Stimulated activated CD4-positive, alpha-beta T cell treated with anti-CD3 and anti-CD28 coated beads, Interleukin-12 subunit alpha, Interleukin-12 subunit beta, amount 100 ng/mL, for 24 hours (primary cell): ENCODE results near the gene GBX1.

Experiments used
- DNase-seq, 2 experiments: peaks; one replicate each; pipeline ENCODE4 v3.0.0-alpha.2; 2020; ENCODE audit warnings: low read depth in 2 of 2

GBX1 gene

DNA sequence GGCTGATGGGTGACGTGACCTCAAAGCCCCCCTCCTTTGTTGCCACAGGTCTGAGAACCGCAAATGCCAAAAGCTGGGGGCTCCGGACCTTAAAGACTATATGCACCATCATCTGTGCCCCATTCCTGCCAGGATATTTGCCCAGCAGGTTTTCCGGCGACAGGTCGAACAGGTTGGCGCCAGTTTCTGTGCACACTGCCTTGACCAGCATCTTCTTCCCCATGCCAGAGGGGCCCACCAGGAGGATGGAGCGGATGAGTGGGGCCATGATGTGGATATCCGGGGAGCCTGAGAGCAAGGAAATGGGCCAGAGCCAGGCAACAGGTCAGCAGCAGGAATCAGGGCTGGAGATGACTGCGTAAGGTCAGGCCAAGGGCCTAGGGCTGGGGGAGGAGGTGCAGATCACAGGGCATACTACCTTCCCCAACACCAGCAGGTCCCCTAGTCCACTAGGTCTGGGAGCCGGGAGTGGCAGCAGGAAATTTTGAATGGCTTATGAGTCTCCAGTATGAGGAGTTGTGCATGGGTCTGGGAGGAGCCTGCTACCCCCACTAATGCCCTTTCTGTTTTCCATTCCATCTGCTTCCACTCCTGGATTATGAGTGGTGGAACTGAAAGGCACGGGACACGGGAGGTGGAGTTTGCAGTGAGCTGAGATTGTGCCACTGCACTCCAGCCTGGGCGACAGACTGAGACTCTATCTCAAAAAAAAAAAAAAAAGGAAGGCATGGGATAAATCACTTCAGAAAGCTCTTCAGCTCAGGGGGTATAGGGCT, 25.9 kb upstream of the GBX1 start:
- DNase-seq = no peak

DNA sequence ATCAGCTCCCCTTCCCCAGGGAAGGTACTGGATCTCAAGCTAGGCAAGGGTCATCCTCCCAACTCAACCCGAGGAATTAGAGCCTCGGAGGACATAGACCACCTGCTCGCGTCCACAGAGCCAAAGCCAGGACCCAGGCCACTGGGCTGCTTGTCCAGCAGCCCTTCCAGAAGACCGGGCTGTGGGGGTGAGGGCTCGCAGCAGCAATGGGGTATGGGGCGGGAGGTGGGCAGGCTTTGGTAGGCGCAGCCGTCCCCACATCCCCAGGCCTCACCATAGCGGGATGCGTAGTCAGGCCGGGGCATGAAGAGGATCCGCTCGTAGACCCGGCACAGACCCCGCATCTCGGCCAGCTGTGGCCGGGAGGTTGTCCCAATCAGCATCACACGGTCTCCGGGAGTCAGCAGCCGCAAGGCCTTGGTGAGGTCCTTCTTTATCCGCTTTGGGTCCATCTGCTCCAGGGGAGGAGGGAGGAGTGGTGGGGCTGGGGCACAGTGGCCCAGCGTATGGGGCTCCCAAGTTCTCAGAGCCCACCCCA, 24.6 kb upstream of the GBX1 start:
- no peak for DNase-seq

DNA sequence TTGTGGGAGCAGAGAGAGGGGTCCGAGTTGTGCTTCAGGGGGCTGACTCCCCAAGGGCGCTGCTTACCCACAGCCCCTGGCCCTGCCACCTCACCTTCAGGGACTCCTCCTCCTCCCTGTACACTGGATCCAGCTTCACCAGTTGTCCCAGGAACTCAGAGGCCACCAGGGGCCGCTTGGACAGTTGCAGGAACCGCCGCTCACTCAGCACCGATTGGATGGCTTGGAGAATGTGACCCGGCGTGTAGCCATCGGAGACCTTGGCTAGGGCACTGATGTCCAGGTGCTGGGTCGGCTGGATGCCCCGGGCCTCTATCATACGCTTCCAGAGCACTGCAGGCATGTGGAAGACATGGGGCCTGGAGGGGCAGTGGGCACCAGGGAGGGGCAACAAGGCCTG, 24.1 kb upstream of the GBX1 start:
- DNase-seq = no peak

DNA sequence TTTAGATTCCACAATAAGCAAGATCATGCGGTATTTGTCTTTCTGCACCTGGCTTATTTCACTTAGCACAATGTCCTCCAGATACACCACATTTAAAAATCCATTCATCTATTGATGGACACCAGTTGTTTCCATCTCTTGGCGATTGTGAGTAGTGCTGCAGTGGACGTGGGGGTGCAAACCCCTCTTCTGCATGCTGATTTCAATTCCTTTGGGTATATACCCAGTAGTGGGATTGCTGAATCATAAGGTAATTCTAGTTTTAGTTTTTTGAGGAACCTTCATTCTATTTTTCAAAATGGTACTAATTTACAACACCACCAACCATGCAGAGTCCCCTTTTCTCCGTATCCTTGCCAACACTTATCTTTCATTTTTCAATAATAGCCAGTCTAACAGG, 21.5 kb upstream of the GBX1 start:
- no peak for DNase-seq

DNA sequence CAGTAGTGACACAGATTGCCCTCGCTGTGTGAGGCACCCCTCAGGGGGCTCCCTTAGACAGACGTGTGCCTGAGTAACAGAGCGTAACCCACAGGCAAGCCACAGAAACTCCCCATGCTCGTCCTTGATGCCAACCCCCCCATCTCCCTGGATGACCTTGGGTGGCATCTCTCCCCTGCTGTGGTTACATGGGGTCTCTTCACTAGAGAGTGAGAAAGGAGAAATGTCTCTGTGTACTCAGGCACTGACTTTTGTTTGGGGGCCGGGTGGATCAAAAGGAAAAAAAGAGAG, 20.7 kb upstream of the GBX1 start:
- no peak for DNase-seq

DNA sequence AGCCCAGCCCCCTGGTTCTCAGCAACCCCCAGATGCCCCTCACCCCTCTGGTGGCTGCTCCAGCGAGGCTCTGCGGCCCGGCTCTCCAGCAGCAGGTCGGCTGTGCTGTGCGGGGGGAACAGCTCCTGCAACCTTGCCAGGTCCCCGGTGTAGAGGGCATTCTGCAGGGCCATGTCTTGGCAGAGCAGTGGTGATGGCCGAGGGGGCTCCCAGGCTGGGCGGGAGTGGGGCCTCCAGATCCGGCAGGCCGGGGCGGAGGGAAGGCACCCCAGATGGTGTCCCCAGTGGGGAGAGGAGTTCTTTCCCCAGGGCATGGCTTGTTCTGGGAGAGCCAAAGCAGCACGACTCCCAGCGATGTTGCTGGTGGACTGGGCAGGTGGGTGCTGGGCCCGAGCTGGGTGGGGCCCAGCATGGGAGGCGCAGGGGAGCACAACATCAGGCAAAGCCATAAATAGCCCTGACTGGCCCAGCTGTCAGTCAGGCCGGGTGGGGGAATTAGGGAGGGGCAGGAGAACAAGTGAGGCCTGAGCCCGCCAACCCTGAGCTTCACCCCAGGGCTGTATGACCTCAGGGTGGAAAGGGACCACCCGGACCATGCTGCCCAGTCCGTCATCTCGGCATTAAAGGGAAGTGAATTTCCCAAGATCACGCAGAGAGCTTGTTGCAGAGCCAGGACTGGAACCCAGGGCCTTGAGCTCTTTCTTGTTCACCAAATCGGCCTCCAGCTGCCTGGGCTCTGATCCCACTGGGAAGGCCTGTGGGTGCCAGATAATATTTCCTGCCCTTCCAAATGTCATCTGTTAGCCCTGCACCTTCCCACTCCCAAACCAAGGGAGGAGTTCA, 20.1 kb upstream of the GBX1 start:
- DNase-seq = no peak

DNA sequence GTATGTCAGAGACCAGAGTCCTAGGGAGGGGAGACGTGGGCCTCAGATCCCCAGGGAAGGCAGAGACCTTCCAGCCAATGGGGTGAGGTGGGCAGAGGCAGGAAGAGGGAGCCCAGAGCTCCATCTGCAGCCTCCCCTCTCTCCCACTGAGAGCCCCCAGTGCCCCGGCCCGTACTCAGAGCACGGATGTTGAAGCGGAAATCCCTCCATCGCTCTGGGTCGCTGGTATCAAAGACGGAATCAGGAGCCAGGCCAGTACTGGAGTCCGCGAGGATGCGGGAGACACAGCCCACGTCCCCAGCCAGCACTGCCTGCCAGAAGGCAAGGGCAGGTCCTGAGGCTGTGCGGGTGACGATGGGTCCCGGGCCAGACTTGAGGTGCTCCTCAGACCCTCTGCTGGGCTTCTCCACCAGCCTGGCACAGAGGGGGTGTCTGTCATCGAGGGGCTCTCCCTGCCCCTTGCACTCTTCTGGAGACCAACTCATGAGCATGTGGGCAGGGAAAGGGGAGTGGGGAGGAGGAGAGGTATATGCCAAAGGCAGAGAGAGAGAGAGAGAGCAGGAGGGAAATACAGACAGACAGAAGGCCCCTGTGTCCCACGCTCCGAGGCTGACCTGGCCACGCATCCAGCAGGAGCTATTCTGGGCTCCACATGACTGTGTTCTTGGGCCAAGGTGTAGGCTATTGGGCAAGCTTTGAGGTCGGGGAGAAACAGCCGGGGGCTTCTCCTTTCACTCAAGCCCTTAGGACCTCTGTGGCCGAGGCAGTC, 19.3 kb upstream of the GBX1 start, which contains the start of gene ASB10:
ASB10 (minus strand) TSS at position 611 of the 769 bp plus-strand sequence; CDS start at position 491, 120 bp downstream.
- DNase-seq = no peak

DNA sequence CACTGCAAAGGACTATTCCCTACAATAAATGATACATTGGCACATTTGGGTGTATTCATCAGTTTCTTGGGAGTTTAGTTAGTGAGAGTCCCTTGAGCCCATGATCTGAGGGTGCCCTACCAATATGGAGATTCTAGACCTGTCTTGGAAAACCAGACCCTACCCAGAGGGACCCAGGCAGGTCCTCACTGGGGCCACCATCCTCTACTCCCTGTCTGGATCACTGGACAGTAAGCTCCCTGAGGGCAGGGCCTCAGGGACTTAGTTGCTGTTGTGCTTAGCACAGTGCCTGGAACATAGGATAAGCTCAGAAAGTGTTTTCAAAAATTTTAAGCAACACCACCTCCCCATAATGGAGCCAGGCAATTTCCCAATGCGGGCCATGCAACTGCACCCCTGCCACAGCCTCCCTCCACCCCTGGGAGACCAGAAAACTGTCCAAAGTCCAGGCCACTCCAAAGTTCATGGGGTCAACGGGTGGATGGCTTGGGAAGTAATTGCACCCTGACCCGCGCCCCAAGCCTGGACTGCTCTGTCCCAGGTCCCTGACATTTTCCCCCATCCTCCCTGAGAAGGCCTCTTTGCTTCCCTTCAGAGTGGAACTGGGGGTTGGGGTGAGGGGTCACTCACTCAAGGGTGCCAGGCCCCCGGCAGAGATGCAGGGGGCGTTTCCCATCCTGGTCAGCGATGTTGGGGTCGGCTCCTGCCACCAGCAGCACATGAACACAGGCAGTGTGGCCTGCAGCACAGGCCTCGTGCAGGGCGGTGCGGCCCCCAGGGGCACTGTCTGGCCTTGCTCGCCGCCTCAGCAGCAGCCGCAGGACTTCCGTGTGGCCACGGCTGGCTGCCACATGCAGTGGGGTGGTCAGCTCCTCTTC, 18.5 kb upstream of the GBX1 start:
- no peak for DNase-seq

DNA sequence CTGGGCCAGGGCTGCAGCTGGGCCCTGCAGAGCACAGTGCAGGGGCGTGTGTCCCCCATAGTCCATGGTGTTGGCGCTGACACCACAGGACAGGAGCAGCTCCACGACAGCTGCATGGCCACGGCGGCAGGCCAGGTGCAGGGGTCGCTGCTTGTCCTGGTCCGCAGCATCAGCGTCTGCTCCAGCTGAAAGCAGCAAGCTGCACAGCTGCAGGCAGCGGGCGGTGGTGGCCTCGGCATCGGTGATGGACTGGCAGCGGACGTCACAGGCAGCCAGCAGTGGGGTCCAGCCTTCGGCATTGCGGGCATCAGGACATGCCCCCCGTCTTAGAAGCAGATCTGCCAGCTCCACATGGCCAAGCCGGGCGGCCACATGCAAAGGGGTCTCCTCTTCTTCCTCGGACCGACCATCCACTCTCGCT, 13.5 kb upstream of the GBX1 start:
- DNase-seq = no peak

DNA sequence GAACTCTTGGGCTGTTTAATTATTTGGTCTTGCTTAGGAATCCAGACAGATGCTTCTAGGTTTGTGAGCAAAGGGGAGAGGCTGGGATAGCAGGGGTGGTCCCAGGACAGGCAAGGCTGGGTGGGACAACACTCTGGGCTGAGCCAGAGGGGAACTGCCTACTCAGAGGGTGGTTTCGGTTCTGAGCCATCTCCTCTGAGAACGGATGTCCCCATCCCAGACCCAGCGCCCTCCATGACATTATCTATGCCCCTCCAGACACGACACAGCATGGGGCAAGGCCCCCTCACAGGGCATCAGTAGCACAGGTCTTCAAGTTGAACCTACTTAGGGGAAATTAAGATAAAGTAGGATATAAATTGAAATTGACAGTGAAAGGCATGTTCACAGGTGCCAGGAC, 12.5 kb upstream of the GBX1 start:
- DNase-seq = no peak

DNA sequence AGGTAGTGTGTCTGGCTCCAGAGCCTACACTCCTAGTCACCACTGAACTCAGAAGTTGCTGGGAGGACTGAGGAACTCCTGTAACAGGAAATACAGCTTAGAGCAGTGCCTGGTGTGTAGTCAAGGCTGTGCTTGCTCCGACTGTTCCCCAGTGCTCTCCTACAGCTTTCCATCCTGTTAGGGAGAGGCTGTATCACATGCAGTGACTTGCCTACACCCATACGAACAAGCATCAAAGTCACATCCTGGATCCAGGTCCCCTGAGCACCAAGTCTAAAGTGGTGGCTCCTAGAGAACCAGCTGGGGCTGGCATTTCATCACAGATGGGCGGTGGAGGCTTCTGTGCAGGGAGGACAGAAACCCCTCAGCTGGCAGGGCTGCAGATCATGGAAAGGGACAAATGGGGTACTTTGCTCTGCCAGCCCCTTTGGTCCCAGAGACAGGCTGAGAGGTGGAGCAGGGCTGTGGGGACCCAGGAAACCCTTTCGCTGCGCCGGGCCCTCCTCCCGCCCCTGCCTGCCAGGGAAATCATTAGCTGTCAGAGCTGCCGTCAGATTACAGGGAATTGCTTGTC, 11.9 kb upstream of the GBX1 start:
- DNase-seq = no peak

DNA sequence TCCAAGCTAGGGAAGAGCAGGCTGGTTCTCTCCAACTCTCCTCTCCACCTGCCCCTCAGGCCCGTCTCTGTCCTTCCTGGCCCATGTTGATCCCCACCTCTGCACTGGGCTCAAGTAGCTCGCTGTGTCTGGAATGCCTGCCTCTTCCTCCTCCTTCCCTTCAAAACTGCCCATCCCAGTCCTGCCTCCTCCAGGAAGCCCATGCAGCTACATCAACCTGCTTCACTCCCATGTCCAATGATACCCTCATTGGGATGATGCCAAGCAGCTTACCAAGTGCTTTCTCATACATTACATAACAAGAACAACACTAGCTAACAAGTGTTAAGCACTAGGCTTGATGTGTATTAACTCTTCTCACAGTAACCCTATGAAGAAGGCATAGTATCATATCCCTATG, 11.3 kb upstream of the GBX1 start:
- no peak for DNase-seq

DNA sequence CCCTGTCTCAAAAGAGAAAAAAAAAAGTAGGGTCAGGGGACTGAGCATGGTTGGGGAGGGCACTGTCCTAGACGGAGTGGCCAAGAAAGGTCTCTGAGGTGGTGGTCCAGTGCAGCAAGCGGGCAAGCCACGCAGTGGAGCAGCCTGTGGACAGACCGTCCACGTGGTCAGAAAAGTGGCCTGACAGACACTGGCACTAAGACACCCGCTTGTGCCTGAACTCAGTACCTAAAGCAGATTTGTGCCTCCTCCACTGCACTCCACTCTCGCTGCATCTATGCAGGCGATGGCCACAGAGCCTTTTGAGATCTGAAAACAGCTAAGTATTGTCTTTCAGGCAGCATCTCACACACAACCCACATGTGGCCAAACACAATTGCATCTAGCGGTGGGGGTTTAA, 10.7 kb upstream of the GBX1 start:
- DNase-seq = no peak

DNA sequence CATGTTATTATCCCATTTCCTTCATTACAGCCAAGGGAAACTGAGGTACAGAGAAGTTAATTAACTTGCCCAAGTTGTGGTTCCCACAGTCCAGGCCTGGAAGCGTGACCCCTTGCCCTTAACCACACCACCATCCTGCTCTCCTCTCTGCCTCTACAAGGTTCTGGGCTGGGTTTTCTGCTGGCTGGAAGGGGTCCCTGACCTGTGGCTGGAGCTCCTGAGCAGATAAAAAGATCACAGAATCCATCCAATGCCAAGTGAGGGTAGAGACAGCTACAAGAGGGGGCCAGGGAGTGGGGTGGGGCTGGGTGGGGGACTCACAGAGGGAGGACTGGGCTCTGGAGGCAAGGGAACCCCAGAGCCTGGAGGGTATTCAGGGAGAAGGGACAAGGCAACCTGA, 9.8 kb upstream of the GBX1 start:
- DNase-seq = no peak

DNA sequence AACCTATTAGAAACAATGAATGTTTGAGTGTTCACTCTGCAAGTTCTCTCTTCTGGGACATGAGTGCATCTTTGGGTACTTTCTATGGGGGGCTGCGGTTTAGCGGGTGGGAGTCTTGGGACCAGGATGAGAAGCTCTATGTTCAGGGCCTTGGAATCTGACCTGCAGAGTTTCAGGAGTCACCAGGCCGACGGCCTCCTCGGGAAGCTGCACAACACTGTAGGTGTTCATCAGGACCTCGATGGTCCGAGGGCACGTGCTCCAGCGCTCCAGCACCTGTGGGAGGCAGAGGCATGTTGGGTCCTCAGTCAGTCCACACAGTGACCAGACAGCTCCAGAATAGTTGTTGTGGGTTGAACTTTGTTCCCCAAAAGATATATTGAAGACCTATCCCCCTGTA, 8.9 kb upstream of the GBX1 start:
- DNase-seq = no peak

DNA sequence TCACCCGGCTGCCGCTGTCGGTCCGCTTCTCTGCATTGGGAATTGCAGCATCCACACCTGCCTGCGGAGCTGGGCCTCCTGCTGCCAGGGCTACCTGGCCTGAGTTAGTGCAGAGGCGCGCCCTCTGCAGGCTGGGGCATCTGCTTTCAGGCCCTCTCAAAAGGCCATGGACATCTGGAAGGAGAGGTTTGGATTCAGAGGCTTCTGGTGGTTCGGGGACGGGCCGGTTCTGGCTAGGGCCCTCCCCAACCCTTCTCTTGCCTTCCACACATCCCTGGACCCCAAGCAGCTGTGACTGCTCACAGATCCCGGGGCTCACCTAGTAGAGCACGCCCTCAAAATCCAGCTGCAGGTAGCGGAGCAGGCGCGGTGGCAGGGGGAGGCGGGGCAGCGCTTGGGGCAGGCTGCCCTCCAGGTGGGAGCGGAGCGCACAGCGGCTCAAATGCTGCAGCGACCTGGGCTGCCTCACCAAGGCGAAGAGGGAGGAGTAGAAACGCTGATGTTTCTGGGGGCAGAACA, 8.4 kb upstream of the GBX1 start:
- DNase-seq = no peak

DNA sequence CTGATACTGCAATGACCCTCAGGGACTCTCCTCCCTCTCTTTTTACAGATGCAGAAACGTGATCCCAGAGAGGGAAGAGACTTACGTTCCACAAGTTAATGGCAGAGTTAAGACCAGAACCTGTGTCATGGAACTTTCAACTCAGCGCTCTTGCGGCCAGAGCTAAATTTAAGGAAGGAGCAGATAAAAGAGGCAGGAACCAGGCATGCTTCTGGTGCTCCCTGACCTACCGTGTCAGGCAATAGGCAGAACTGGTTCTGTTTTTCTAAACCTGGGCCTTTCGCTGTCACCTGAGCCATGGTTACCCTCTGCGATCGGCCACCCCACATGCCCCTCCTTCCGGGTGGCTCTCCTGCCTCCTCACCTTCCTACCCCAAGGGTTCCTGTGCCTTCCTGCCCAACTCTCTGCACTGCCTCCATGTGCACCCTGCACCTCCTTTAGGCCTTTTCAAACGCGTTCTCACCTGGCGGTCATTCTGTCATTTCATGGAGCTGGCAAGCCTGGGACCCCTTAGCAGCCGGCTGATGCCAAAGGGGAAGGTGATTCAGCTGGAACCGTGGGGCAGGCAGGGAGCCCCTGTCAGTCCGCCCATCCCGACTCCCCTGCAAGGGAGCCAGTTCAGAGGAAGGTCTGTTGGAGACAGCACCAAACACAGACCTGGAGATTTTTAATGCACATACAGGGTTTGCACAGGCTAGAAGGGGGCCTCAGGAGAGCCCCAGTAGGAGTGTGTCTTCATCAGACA, 7.7 kb upstream of the GBX1 start:
- no peak for DNase-seq

DNA sequence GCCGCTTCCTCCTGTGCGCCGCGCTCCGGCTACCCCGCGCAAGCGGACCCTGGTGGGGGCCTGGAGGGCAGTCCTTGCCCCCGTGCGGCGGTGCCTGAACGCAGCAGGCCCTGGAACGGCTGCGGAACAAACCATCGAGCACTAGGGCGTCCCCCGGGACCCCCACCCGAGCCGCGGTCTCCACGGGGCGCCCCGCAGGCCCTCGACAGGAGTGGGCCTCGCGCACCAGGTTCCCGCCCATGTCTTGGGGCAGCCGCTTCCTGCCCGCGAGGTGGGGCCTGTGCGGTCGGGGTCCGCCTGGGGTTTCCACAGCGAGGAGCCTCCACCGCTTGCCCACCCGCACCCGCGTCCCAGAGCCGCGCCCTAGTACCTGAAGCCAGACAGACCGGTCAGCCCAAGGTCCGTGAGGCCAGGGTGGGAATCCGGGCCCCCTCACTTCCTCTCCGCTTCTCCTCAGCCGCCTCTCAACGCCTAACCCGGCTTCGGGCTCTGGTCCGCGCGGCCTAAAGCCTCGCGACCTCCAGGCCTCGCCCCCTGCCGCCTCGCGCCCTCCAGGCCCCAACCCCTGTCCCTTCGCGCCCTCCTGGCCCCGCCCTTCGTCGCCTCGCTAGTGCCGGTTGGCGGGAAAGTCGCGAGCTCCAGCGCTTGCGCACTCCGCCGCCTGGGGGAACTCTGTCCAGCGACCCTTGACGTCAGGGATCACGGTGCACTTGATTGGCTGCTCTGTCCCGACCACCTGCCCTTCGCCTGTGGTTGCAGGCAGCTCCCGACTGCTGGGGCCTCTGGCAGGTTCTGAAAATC, 7.0 kb upstream of the GBX1 start:
- peak in 1 of 2 experiments; percentile 20 for DNase-seq
